Activated T-cell treated with anti-CD3 and anti-CD28 coated beads for 24 hours (primary cell): ENCODE data around the gene ZNF155.
"Not testable (repeated sequence)": the region's sequence is repeated elsewhere in the genome, so short reads cannot be mapped to it uniquely, and the experiment has no call there.

Source experiments
- DNase-seq: peaks from one replicate; pipeline ENCODE4 v3.0.0-alpha.2; 2020; ENCODE audit warnings: low read depth

ZNF155 gene

DNA sequence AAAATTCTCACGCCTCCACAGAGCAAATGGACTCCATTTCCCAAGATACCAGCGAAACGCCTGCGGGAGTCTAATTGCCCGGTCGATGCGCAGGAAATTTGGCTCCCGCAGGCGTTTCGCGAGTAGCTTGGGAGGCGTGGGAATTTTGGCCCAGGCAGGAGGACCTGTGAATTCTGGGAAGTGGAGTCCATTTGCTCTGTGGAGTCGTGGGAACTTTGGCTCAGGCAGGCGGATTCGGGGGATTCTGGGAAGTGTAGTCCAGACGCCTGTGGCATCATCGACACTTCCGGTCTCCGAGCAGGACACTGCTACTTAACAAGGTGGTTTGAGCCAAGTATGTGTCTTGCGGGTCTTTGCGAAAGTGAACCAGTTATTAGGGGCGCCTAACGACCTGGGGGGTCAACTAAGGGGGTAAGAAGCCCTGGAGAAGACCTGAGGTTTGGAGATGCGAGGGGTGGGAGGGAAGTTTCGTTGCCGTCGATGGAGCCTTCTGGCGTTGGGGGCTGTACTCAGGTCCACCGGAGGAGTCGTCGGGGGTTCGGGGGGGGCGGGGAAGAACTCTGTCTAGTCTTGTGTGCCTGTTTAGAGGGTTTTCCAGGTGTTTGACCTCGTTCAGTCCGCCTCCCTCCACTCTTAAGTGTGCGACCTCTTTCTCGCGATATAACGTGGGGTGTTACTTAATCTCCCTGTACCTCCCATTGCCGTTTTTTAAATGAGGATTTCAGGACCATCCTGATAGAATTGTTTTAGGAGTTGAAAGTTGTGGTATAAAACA is at the start of gene ZNF155:
Gene ZNF155 (plus strand): TSS at position 277 of the 775 bp plus-strand sequence. CDS start 4,356 bp downstream, outside the sequence.
- DNase-seq, result peak; percentile 67

DNA sequence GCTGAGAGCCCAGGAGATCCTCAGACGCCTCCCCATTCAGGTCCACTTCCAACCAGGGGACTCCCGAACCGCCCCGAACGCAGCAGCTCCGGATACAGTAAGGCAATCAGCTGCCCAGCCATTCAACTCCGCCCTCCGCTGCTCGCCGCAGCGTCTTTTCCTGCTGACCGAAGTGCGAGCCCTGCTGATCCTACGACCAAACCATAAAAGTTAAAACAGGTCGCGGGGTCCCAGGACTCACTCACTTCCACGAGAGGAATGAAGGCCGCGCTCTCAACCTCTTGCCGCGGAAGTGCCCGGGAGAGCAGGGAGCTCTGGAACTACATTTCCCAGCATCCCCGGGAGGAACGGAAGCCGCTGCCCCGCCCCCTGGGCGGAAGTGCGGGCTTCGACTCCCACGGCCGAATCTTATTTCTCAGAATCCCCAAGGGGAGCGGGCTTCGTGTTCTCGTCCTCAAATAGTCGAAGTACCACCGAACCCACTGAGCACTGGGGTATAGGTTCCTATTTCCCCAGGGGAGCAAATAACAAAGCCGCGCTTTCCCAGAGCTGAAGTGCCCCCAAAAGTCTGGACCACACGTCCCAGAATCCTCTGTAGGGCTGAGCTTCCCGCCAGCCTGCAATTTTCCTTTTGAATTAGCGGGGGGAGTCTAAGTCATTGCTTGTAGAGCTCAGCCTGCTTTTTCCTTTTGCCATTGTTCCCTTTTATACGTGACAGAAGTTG is 48.8 kb upstream of the ZNF155 start, which contains the start of gene ZNF45:
Gene ZNF45 (minus strand): TSS at position 298 of the 724 bp plus-strand sequence. CDS start 13,097 bp downstream, outside the sequence.
- peak; percentile 85 for DNase-seq

DNA sequence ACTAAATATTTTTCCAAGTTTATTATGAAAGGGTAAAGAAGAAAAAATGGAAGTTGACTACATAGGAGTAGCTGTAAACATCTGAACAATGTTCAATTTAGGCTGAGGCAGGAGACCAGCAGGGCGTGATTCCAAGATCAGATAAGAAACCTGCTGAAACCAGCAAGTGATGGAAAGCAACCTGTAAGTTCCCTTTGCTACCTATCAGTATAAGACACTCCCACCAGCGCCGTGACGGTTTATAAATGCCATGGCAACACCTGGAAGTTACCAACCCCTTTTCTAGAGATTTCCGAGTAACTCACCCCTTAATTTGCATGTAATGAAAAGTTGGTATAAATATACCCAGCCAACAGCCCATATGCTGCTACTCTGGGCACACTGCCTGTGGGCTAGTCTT is 47.8 kb upstream of the ZNF155 start:
- no peak for DNase-seq

DNA sequence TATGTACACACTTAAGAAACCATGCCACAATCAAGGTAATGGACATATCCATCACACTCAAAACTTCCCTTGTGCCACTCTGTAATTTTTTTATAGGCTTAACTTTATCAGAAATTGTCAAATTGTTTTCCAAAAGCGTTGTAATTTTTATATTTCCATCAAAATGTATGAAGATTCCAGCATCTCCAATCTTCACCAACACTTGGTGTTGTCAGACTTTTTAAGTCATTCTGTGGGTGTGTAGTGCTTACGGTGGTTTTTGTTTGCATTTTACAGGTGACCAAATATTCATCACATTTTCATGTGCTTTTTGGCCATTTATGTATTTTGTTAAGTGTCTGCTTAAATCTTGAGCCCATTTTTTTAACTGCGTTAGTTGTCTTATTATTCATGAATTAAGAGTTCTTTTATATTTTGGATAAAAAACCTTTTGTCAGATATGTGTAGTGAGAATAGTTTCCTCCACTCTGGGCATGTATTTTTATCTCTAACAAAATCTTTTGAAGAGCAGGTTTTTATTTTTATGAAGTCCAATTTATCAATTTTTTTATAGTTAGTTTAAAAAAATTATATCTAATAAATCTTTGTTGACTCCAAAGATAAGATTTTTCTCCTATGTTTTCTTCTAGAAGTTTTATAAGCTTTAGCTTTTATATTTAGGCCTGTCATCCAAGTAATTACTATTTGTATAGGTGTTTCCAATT is 44.3 kb upstream of the ZNF155 start:
- no peak for DNase-seq

DNA sequence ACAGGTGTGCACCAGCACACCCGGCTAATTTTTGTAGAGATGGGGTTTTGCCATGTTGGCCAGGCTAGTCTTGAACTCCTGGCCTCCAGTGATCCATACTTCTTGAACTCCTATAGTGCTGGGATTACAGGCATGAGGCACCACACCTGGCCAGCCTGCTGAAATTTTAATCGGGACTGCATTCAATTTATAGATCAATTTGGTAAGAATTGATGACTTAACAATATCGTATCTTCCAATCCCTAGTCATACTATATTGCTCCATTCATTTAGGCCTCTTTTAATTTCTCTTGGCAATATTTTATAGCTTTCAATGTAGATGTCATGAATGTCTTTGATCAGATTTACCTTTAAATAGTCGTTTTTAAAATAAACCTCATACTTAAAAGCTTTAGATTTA is 43.3 kb upstream of the ZNF155 start:
- no peak for DNase-seq

DNA sequence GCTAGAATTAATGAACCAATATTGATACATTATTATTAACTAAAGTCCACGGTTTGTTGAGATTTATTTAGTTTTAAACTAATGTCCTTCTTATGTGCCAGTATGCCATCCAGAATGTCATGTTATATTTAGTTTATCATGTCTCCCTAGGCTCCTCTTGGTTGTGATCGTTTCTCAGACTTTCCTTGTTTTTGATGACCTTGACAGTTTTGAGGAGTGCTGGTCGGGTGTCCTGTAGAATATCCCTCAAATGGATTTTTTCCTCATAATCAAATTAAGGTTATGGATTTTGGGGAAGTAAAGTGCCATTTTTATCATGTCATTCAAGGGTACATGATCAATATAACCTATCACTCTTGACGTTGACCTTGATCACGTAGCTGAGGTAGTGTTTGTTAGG is 42.8 kb upstream of the ZNF155 start:
- no peak for DNase-seq

DNA sequence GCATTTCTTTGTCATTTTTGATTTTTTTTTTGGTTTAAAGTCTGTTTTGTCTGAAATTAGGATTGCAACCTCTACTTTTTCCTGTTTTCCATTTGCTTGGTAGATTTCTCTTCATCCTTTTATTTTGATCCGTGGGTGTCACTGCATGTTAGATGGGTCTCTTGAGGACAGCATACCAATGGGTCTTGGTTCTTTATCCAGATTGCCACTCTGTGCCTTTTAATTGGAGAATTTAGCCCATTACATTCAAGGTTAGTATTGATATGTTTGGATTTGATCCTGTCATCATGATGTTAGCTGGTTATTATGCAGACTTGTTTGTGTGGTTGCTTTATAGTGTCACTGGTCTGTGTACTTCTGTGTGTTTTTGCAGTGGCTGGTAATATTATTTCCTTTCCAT is 36.6 kb upstream of the ZNF155 start:
- DNase-seq, result not testable (repeated sequence)

DNA sequence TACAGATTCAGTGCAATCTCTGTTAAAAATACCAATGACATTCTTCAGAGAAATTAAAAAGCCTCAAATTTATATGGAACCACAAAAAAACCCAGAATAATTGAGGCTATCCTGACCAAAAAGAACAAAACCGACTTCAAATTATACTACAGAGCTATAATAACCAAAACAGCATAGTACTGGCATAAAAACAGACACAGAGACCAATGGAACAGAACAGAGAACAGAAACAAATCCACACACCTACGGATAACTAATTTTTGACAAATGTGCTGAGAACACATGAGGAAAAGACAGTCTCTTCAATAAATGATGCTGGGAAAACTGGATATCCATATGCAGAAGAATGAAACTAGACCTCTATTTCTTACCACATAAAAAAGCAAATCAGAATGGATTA is 34.2 kb upstream of the ZNF155 start:
- DNase-seq, result not testable (repeated sequence)

DNA sequence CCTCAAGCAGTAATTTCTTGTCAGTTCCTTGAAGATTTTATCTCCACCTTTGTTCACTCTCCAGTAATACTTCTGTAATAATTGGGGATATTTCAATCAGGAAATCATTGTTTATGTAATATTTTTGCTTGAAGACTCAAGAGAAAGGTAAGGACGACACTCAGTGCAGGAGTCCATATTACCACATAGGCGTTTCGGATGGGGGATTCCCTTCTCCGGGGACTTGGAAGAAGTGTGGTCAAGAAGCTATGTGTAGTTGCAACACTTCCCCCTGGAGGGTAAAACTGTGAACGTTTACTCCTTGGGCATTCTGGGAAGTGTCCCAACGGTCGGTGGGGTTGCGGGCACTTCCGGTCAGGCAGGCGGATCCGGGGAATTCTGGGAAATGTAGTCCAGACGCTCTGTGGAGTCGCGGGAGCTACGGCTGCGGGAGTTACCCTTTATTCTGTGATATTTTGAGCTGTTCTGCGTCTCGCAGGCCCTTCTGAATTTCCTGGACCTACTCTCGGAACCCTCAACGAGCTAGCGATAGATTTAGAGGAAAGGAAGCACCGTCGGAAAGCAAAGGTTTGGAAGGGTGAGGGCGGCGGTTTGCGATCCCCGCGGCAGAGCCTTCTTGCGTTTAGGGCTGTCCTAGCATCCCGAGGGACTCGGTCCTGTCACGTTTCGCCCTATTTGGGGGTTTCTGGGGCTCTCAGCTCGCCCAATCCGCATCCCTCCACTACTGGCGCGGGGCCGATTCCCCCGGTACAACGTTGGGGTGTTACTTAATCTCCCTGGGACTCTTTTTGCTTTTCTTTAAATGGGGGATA is 32.9 kb upstream of the ZNF155 start, which contains the start of gene ZNF221:
Gene ZNF221 (plus strand): TSS at position 395 of the 812 bp plus-strand sequence. CDS start 11,499 bp downstream, outside the sequence.
- DNase-seq, result peak; percentile 62

DNA sequence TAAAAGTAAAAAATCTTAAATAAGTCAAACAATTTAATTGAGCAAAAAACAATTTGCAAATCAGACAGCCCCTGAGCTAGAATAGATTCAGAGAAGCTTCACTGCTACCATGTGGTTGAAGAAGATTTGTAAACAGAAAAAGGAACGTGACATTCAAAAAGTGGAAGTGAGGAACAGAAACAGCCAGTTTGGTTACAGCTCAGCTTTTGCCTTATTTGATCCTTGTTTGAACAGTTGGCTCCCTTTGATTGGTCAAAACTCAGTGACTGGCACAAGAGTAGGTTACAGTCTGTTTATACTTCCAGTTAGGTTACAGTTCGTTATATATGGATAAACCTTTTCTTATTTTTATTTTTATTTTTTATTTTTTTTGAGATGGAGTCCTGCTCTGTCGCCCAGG is 27.2 kb upstream of the ZNF155 start:
- DNase-seq, result no peak

DNA sequence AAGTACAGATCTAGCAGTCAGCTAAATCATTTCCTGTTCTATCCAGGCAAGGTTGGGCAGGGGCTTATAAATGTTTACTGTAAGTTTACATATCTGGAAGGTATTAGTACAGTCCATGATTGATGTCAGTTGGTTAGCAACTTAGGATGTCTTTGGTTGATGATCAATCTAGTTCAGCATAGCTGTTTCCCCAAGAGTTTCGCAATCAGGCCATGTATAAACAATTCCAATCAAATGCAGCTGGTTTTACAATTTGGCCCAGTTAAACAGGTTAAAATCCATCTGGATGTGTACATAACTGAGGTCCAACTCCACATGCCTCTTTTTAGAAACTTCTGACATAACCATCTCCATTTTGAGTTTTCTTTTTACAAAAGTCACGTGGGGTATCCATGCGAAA is 26.1 kb upstream of the ZNF155 start:
- no peak for DNase-seq

DNA sequence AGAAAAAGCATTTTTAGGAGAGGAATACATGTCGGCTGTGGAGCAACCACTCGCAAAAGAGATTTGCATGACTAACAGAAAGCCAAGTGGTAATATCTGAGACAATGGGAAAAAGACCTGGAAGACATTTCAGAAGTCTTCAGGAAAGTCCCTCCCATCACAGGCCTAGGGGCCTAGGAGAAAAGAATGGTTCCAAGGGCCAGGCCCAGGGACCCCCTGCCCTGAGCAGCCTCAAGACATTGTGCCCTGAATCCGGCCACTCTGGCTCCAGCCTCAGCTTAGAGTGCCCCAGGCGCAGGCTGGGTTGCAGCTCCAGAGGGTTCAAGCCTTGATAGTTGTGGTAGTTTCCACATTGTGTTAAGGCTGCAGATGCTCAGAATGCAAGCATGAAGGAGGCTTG is 23.6 kb upstream of the ZNF155 start:
- no peak for DNase-seq

DNA sequence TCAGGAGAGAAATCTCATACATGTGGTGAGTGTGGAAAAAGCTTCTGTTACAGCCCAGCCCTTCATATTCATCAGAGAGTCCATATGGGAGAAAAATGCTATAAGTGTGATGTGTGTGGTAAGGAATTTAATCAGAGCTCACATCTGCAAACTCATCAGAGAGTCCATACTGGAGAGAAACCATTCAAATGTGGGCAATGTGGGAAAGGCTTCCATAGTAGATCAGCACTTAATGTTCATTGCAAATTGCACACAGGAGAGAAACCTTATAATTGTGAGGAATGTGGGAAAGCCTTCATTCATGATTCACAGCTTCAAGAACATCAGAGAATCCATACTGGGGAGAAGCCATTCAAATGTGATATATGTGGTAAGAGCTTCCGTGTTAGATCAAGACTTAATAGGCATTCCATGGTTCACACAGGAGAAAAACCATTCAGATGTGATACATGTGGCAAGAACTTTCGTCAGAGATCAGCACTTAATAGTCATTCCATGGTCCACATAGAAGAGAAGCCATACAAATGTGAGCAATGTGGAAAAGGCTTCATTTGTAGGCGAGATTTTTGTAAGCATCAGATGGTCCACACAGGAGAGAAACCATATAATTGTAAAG is 17.8 kb upstream of the ZNF155 start:
- DNase-seq, result no peak

DNA sequence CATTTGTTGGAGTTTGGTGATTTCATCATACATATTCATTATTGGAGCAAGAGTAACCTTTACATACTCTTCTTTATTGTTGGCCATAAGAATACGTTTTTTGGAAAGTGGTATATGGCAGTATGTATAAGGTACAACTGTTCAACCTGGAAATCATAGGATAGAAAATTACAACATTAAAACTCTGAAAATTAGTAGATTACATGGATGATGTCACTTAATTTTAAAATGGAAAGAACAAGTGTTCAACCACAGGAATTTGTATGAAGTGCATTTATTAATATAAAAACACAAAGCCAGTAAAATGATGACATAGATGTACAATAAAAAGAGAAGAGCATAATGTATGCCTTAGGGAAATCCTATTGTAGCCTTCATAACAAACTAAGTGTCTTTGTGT is 7.3 kb upstream of the ZNF155 start:
- no peak for DNase-seq

DNA sequence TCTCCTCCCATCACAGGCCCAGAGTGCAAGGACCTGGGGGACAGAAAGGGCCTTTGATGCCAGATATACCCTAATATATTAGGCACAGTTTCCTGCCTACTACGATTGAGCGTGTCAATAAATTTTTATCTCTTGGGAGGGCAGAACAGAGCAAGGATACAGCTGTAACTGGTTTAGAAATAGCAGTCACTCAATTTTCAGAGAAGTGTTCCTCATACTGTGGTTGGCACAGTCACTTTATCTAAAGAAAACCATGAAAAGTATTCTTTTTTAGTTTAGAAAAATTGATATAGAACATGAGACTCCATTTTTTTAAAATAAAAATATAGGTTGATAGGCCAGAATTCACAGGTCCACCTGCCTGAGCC is 460 bp upstream of the ZNF155 start:
- no peak for DNase-seq

DNA sequence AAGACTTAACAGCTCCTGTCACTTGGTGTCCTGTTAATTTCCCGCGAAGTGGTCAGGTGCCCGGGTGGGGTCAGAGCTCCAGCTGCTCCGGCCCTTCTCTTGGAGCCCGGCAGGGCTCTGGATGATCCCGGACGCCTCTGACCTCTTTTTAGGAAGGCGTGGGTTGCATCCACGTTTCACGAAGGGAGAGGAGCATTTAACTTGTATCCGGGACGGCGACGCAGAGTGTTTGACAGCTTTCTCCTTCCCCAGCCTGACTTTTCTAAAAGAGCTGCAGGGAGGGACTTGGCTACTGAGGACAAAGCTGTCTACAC is 656 bp downstream of the ZNF155 start:
- DNase-seq, result no peak

DNA sequence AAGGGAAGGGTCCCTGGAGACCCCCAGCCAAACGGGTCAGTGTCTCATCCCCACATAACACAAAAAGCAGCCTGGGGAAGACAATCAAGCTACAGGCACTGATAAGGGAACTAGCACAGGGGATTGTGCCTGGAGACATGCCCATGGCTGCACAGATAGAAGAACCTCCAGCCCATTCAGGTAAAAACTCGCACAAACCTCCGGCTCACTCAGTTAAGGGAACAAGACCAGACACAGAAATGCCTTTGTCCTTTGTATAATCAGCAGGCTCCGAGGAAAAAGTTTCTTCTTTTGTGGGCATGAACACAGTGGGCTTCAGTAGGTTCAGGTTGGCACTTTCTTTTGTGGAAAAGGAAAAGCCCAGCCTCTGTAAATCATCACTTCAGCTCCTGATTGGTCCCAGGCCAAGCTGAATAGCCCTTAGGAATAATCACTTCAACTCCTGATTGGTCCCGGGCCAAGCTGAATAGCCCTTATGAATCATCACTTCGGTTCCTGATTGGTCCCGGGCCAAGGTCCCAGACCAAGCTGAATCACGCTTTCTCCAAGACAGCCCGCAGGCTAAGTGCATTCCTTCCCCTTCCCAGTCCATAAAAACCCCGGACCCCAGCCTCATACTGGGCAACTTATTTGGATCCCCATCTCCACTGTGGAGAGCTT is 13.8 kb downstream of the ZNF155 start:
- DNase-seq, result no peak

DNA sequence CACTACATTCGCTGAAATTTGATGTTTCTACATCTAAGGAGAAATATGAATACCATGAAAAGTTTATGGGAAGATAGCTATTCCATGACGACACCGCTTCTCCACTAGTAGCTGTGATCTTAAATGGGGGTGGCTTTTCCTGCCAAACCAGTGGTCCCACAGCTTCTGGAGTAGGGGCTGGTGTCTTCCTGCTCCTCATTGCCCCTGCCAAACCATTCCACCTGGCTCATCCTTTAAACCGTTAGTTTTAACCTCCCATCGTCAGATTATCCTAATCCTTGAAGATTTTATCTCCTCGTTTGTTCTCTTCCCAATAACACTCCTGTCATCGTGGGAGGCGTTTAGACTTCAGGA is 18.2 kb downstream of the ZNF155 start:
- no peak for DNase-seq

DNA sequence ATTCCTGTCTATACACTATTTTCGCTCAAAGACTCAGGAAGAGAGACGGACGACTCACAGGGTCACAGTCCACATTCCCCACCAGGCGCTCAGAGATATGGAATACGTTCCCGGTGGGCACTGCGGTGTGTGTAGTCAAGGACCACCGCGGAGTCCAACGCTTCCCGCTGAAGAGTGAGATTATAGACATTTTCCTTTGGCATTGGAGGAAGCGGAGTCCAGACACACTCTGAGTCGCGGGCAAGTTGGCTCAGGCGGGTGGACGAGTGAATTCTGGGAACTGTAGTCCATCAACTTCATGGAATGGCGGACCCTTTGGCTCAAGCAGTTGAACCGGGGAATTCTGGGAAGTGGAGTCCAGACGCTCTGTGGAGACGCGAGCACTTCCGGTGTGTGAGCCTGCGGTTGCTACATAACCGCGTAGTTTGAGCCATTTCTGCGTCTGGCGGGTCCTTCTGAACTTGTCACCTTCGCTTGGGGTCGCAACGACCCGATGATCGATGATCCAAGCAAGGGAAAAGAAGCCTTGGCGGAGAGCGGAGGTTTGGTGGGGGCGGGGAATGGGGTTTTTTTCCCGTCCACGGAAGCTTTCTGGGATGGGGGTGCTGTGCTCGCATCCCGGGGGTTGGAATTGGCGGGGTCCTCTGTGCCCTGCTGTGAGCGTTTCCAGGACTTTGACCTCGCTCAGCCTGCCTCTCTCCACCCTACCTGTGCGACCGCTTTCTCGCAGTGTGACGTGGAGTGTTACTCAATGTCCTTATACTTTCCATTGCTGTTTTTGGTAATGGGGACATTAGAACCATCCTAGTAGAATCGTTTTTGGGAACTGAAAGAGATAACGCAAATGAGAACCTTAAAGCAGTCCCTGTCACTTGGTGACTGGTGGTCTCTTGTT is 18.8 kb downstream of the ZNF155 start, which contains the start of gene ZNF230:
Gene ZNF230 (plus strand): TSS at position 392 of the 895 bp plus-strand sequence. CDS start 4,122 bp downstream, outside the sequence.
- peak; percentile 80 for DNase-seq

DNA sequence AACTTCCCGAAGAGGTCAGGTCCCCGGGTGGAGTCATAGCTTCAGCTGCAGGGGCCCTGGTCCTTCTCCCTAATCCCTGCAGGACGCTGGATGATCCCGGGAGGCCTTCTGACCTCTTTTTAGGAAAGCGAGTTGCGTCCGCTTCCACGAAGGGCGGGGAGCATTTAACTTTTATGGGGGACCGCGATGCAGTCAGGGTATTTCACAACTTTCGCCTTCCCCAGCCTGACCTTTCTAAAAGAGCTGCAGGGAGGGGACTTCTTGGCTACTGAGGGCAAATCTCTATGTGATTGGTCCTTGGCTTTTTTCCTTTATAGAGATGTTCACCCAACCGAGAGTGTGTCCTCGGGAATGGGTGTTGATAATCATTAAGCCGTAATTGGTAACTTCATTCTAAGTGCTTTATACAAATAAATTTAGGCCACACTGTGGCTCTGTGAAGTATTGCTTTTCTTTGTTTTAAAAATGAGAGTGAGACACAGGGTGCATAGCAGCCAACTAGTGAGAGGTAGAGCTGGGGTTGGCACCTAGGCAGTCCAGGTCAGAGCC is 19.5 kb downstream of the ZNF155 start:
- no peak for DNase-seq
